D341Med (cell line): Measurements from ENCODE around the gene SVIL.

Experiments used
- DNase-seq: peaks from one replicate; pipeline ENCODE4 v3.0.0; 2012; ENCODE audit warnings: low spot score

SVIL gene, protein sequence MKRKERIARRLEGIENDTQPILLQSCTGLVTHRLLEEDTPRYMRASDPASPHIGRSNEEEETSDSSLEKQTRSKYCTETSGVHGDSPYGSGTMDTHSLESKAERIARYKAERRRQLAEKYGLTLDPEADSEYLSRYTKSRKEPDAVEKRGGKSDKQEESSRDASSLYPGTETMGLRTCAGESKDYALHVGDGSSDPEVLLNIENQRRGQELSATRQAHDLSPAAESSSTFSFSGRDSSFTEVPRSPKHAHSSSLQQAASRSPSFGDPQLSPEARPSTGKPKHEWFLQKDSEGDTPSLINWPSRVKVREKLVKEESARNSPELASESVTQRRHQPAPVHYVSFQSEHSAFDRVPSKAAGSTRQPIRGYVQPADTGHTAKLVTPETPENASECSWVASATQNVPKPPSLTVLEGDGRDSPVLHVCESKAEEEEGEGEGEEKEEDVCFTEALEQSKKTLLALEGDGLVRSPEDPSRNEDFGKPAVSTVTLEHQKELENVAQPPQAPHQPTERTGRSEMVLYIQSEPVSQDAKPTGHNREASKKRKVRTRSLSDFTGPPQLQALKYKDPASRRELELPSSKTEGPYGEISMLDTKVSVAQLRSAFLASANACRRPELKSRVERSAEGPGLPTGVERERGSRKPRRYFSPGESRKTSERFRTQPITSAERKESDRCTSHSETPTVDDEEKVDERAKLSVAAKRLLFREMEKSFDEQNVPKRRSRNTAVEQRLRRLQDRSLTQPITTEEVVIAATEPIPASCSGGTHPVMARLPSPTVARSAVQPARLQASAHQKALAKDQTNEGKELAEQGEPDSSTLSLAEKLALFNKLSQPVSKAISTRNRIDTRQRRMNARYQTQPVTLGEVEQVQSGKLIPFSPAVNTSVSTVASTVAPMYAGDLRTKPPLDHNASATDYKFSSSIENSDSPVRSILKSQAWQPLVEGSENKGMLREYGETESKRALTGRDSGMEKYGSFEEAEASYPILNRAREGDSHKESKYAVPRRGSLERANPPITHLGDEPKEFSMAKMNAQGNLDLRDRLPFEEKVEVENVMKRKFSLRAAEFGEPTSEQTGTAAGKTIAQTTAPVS (N-terminal part only)

GRCh38 chr10:29634764-29635625, at the start of gene SVIL:
TSS of gene SVIL (minus strand) at chr10:29634971. CDS start at chr10:29555058, 79,913 bp downstream.
- no peak for DNase-seq

GRCh38 chr10:29681676-29682448, 47.1 kb upstream of the SVIL start:
- no peak for DNase-seq

- DNase-seq, result no peak
These were observed 45.3 kb upstream of the SVIL start for GRCh38 chr10:29680091-29680490.

- no peak for DNase-seq
These were observed 42.0 kb upstream of the SVIL start for GRCh38 chr10:29676732-29677131.

DNA sequence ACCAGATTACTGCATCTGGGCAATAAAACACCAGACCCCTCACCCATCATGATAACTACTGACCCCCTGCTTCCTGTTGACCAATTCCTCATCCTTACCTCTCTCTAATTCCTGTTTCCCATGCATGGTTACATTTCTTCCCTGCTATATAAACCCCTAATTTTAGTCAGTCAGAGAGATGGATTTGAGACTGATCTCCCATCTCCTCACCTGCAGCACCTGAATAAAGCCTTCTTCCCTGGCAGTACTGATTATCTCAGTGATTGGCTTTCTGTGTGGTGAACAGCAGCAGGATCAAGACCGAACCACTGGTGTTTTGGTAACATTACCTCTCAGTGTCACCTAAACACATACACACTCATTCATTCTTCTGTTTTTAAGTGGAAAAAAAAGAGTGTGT, 41.2 kb upstream of the SVIL start:
- DNase-seq, result no peak

DNA sequence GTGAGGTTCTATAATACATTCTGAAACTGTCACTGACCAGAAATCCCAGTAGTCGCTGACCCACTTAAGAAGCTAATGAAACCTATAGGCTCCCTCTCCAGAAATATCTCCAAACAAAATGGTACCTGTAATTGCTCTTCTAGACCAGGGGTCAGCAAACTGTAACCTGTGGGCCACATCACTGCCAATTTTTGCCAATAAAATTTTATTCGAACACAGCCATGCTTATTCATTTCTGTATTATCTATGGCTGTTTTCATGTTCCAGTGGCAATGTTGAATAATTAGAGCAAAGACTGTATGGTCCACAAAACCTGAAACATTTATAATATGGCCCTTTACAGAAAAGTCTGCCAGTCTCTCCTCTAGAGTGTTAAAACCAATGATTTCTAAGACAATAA, 37.2 kb upstream of the SVIL start:
- no peak for DNase-seq

GRCh38 chr10:29671228-29671780, 36.5 kb upstream of the SVIL start:
- DNase-seq, result no peak

DNA sequence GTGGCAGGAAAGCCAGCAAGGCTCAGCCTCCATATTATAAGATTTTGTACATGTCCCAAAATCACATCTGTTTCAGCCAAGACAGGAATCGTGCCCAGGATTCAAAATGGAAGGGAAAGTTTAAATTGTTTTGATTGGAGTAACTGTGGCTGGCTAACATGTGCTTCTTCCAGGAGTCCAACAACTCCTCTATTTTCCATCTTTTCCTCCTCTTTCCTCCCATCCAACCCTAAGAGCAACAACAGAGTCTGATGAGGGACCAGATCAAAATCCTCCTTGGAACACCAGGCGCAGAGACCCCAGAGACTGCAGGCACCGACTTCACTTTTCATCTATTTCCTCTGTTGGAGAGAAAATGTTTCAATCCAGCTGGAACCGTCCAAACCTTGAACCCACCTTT, 36.0 kb upstream of the SVIL start:
- DNase-seq, result no peak

GRCh38 chr10:29669149-29669548, 34.4 kb upstream of the SVIL start:
- DNase-seq, result no peak

GRCh38 chr10:29668628-29669027, 33.9 kb upstream of the SVIL start:
- no peak for DNase-seq

GRCh38 chr10:29667191-29667590, 32.4 kb upstream of the SVIL start:
- DNase-seq, result no peak

DNA sequence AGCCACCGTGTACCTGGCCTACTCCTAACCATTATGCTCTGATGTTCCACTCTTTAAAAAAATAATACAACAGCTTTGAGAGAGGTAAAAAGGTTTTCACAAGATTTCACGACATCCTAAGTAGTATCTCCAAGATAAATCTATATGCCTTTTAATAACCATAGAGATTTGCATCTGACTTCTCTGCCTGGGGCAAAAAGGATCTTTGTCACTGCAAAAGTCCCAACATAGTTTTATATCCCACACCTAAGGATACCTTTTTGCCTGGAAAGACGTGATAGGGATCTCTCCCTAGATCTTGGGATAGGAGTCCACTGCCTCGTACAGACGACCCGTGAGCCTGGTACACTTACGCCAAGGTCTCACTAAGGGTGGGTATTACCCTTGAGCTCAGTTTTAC, 31.4 kb upstream of the SVIL start:
- no peak for DNase-seq

DNA sequence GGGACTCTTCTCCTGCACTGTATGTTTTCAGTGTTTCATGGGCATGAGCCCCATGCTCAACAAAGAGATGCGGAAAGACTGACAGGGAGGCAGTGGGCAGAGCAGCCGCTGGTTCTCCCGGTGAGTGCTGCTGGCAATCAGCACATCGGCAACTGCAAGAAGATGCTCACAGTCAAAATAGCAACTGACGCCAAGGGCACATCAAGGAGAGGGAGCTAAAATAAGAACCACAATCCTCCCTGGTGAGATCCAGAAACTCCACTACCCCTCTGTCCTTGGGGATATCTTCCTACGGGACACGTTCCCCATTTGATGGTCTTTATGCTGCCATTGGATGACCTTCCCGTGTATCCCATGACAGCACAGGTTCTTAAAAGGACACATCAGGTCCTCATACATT, 28.9 kb upstream of the SVIL start:
- DNase-seq, result no peak

GRCh38 chr10:29658984-29659965, 24.5 kb upstream of the SVIL start:
- DNase-seq, result no peak

DNA sequence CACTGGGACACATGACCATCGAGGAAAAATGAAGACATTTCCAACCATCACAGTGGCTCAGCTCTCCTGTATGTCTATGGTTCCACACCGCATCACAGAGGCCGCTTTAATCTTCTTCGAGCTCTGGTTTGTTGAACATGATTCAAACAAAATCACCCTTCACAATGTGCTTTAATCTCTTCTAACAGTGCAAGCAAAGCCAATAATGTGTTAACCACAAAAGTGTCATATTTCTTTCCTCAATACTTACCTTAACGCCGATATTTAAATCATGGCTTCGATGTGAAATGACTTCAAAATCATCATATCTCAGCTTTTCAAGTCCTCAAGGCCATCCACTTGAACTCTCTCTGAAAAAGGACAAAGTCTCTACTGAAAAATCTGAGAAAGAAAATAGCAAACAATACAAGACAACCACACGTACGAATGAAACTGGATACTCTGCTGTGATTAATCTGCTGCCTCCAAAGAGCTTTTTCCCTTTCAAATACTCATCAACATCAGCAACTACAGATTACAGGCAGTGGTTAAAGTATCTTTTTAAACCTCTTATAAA, 23.0 kb upstream of the SVIL start:
- no peak for DNase-seq

DNA sequence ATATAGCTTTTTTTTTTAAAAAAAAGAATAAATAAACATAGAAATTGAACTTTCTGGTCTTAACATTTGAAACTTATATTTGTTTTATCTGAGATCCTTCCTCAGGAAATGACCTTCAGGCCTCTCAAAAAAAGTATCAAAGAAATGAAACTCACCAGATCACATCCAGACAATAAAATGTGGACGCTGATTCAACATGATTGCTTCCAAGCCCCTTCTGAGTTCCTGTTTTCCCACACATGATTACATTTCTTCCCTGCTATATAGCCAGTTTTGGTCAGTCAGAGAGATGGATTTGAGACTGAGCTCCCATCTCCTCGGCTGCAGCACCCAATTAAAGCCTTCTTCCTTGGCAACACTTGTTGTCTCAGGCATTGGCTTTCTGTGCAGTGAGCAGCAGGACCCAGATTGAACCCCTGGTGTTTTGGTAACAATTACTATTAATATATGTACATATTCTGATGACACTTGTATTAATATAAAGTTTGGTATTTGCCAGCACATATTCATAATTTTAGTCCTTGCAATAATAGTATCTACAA, 21.8 kb upstream of the SVIL start:
- DNase-seq, result no peak

DNA sequence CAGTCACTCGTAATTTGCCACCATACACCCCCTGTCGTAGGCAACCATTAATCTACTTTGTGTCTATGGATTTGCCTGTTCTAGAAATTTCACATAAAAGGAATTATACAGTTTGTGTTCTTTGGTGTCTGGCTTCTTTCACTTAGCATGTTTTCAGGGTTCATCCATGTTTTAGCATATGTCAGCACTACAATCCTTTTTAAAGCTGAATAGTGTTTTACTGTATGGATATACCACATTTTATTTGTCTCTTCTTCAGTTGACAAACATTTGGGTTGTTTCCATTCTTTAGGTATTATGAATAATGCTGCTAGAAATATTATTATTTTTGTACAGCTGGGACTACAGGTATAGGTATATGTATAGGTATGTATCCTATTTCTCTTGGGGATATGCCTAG, 17.4 kb upstream of the SVIL start:
- no peak for DNase-seq

GRCh38 chr10:29651767-29652166, 17.0 kb upstream of the SVIL start:
- DNase-seq, result no peak

DNA sequence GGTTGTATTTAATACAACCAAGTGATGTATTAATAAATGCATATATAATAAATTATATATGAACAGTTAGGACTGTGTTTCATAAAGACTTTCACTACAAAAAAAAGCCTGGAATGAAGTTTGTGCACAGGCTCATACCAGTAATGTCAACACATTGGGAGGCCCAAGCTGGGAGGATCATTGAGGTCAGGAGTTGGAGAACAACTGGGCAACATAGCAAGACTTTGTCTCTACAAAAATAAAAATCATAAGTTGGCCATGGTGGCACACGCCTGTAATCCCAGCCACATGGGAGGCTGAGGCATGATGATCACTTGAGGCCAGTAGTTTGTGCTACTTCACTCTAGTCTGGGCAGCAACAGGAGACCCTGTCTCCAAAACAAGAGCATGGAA, 15.8 kb upstream of the SVIL start:
- DNase-seq, result no peak
